Stimulated activated naive B cell treated with anti-CD40 and anti-IgM and Interleukin-4, amounts not matched to agents 10 μg/mL and 1 μg/mL and 100 μg/mL, for 72 hours (primary cell): ENCODE measurements around the gene UNC79.

Experiments used
- ATAC-seq, 2 donors: fragments of 150-1000 bp; cut with Tn5 transposase; replicated peaks; 2 replicates each; pipeline ENCODE4 v1.10.0; 2021; ENCODE audit warnings: moderate library complexity in 1 of 2
- DNase-seq: peaks from one replicate; pipeline ENCODE4 v3.0.0; 2021
- H3K27ac Mint-ChIP-seq: one replicate; pipeline ENCODE4 v1.8.0; 2022; ENCODE audit warnings: mild to moderate bottlenecking, mixed read lengths
- H3K27me3 Mint-ChIP-seq, 2 donors: one replicate each; pipeline ENCODE4 v1.8.0; 2022; ENCODE audit warnings: mixed read lengths in 2 of 2
- H3K36me3 Mint-ChIP-seq, 2 donors: one replicate each; pipeline ENCODE4 v1.8.0; 2022; ENCODE audit warnings: mixed read lengths in 2 of 2, mild to moderate bottlenecking in 1 of 2
- H3K4me1 Mint-ChIP-seq, 2 donors: one replicate each; pipeline ENCODE4 v1.8.0; 2022; ENCODE audit warnings: mixed read lengths in 2 of 2, mild to moderate bottlenecking in 1 of 2
- H3K4me3 Mint-ChIP-seq, 2 donors: one replicate each; pipeline ENCODE4 v1.8.0; 2022; ENCODE audit warnings: mild to moderate bottlenecking in 2 of 2, mixed read lengths in 2 of 2, moderate library complexity in 1 of 2
- H3K9me3 Mint-ChIP-seq, 2 donors: one replicate each; pipeline ENCODE4 v1.8.0; 2022; ENCODE audit warnings: mixed read lengths in 2 of 2, mild to moderate bottlenecking in 1 of 2

The UNC79 gene

GRCh38 chr14:93543766-93544165 is 113.0 kb downstream of the UNC79 start:
- DNase-seq (no peak), ATAC-seq (no peak)
- Mint-ChIP-seq H3K9me3 (no peaks in the 10 kb centered on the region), H3K4me3 (no peak overlapping the region), H3K27me3 (peaks cover 9 to 11% of the 10 kb centered on the region in 2 donors), H3K36me3 (no peaks in the 10 kb centered on the region), H3K4me1 (no peaks in the 10 kb centered on the region), H3K27ac (no peak overlapping the region)

GRCh38 chr14:93544212-93544611 is 113.5 kb downstream of the UNC79 start:
- no peak overlapping the region for H3K27ac Mint-ChIP-seq
- H3K36me3 Mint-ChIP-seq = no peaks in the 10 kb centered on the region
- H3K27me3 Mint-ChIP-seq = peaks cover 9 to 11% of the 10 kb centered on the region in 2 donors
- H3K9me3 Mint-ChIP-seq = no peaks in the 10 kb centered on the region
- DNase-seq (no peak), ATAC-seq (no peak)
- H3K4me1 Mint-ChIP-seq = no peaks in the 10 kb centered on the region
- H3K4me3 Mint-ChIP-seq = no peak overlapping the region

GRCh38 chr14:93546642-93547041 is 115.9 kb downstream of the UNC79 start:
- Mint-ChIP-seq H3K27me3 (peaks cover 9 to 11% of the 10 kb centered on the region in 2 donors), H3K36me3 (no peaks in the 10 kb centered on the region), H3K27ac (no peak overlapping the region), H3K9me3 (no peaks in the 10 kb centered on the region), H3K4me1 (peaks cover 0 to 2% of the 10 kb centered on the region in 2 donors), H3K4me3 (no peak overlapping the region)
- DNase-seq (no peak), ATAC-seq (no peak)

GRCh38 chr14:93548102-93548843 is 117.5 kb downstream of the UNC79 start:
- Mint-ChIP-seq H3K27me3 (peaks cover 9 to 11% of the 10 kb centered on the region in 2 donors), H3K4me3 (no peak overlapping the region), H3K9me3 (no peaks in the 10 kb centered on the region), H3K36me3 (no peaks in the 10 kb centered on the region), H3K4me1 (peaks cover 0 to 2% of the 10 kb centered on the region in 2 donors), H3K27ac (no peak overlapping the region)
- DNase-seq = no peak
- ATAC-seq = peak in 1 of 2 donors; percentile 41

GRCh38 chr14:93549595-93549994 is 118.9 kb downstream of the UNC79 start:
- no peaks in the 10 kb centered on the region for H3K9me3 Mint-ChIP-seq
- H3K36me3 Mint-ChIP-seq = no peaks in the 10 kb centered on the region
- peaks cover 0 to 2% of the 10 kb centered on the region in 2 donors for H3K4me1 Mint-ChIP-seq
- no peak for DNase-seq
- H3K4me3 Mint-ChIP-seq = no peak overlapping the region
- no peak overlapping the region for H3K27ac Mint-ChIP-seq
- ATAC-seq = no peak
- peaks cover 5 to 9% of the 10 kb centered on the region in 2 donors for H3K27me3 Mint-ChIP-seq

- Mint-ChIP-seq H3K4me3 (no peak overlapping the region), H3K9me3 (peaks cover 3 to 8% of the 10 kb centered on the region in 2 donors), H3K27me3 (peaks cover 4 to 23% of the 10 kb centered on the region in 2 donors), H3K27ac (no peak overlapping the region), H3K4me1 (no peaks in the 10 kb centered on the region), H3K36me3 (no peaks in the 10 kb centered on the region)
- no peak for ATAC-seq
- DNase-seq = no peak
Measured at GRCh38 chr14:93564918-93565317, 134.2 kb downstream of the UNC79 start.

- Mint-ChIP-seq H3K27me3 (peaks cover 4 to 13% of the 10 kb centered on the region in 2 donors), H3K27ac (no peak overlapping the region), H3K9me3 (peaks cover 3 to 8% of the 10 kb centered on the region in 2 donors), H3K4me1 (no peaks in the 10 kb centered on the region), H3K36me3 (no peaks in the 10 kb centered on the region), H3K4me3 (no peak overlapping the region)
- no peak for DNase-seq
- ATAC-seq = no peak
Measured at GRCh38 chr14:93566065-93566693, 135.4 kb downstream of the UNC79 start.

- H3K4me1 Mint-ChIP-seq = no peaks in the 10 kb centered on the region
- no peak overlapping the region for H3K27ac Mint-ChIP-seq
- no peaks in the 10 kb centered on the region for H3K36me3 Mint-ChIP-seq
- DNase-seq (no peak), ATAC-seq (no peak)
- peaks cover 7 to 13% of the 10 kb centered on the region in 2 donors for H3K27me3 Mint-ChIP-seq
- no peak overlapping the region for H3K4me3 Mint-ChIP-seq
- H3K9me3 Mint-ChIP-seq = no peaks in the 10 kb centered on the region
Measured at GRCh38 chr14:93571275-93571674, 140.5 kb downstream of the UNC79 start.

GRCh38 chr14:93579178-93579577 is 148.4 kb downstream of the UNC79 start:
- no peak for ATAC-seq
- H3K27me3 Mint-ChIP-seq = peaks cover 9 to 16% of the 10 kb centered on the region in 2 donors

GRCh38 chr14:93582516-93582915 is 151.8 kb downstream of the UNC79 start:
- H3K9me3 Mint-ChIP-seq = no peaks in the 10 kb centered on the region
- H3K27ac Mint-ChIP-seq = no peak overlapping the region
- no peaks in the 10 kb centered on the region for H3K36me3 Mint-ChIP-seq
- H3K4me3 Mint-ChIP-seq = no peak overlapping the region
- H3K4me1 Mint-ChIP-seq = no peaks in the 10 kb centered on the region
- DNase-seq (no peak), ATAC-seq (no peak)
- H3K27me3 Mint-ChIP-seq = peaks cover 4 to 7% of the 10 kb centered on the region in 2 donors

More at GRCh38 chr14:93579178-93579577, 148.4 kb downstream of the UNC79 start:
- Mint-ChIP-seq H3K36me3 (no peaks in the 10 kb centered on the region), H3K27ac (no peak overlapping the region), H3K4me1 (no peaks in the 10 kb centered on the region), H3K9me3 (no peaks in the 10 kb centered on the region), H3K4me3 (no peak overlapping the region)
- DNase-seq = no peak

GRCh38 chr14:93587330-93587729 is 156.6 kb downstream of the UNC79 start:
- Mint-ChIP-seq H3K36me3 (no peaks in the 10 kb centered on the region), H3K9me3 (peaks cover 0 to 3% of the 10 kb centered on the region in 2 donors), H3K4me3 (no peak overlapping the region), H3K27ac (no peak overlapping the region), H3K27me3 (peaks cover 14 to 19% of the 10 kb centered on the region in 2 donors), H3K4me1 (no peaks in the 10 kb centered on the region)
- DNase-seq = no peak
- ATAC-seq = no peak

GRCh38 chr14:93591506-93591905 is 160.8 kb downstream of the UNC79 start:
- Mint-ChIP-seq H3K4me3 (no peak overlapping the region), H3K27me3 (peaks cover 29 to 34% of the 10 kb centered on the region in 2 donors)

GRCh38 chr14:93592786-93593185 is 162.0 kb downstream of the UNC79 start:
- ATAC-seq (no peak), DNase-seq (no peak)
- Mint-ChIP-seq H3K36me3 (no peaks in the 10 kb centered on the region), H3K4me3 (no peak overlapping the region), H3K4me1 (no peaks in the 10 kb centered on the region), H3K27ac (no peak overlapping the region), H3K27me3 (peaks cover 27 to 30% of the 10 kb centered on the region in 2 donors), H3K9me3 (peaks cover 0 to 3% of the 10 kb centered on the region in 2 donors)

More at GRCh38 chr14:93591506-93591905, 160.8 kb downstream of the UNC79 start:
- Mint-ChIP-seq H3K4me1 (no peaks in the 10 kb centered on the region), H3K36me3 (no peaks in the 10 kb centered on the region), H3K9me3 (peaks cover 0 to 3% of the 10 kb centered on the region in 2 donors), H3K27ac (no peak overlapping the region)
- DNase-seq (no peak), ATAC-seq (no peak)

- no peak overlapping the region for H3K27ac Mint-ChIP-seq
- ATAC-seq (no peak), DNase-seq (no peak)
- H3K36me3 Mint-ChIP-seq = no peaks in the 10 kb centered on the region
- H3K4me1 Mint-ChIP-seq = no peaks in the 10 kb centered on the region
- H3K27me3 Mint-ChIP-seq = peaks cover 19 to 32% of the 10 kb centered on the region in 2 donors
- H3K9me3 Mint-ChIP-seq = peaks cover 0 to 6% of the 10 kb centered on the region in 2 donors
- H3K4me3 Mint-ChIP-seq = no peak overlapping the region
Measured at GRCh38 chr14:93606091-93606490, 175.4 kb downstream of the UNC79 start.
